ENCODE data around the gene SPIRE1. TPM values are rescaled to one million over a fixed set of nuclear protein-coding genes. Genes with fewer than 3 reads are reported as not detected.

Gene SPIRE1
- total RNA-seq, 1 donor from 2014 or later: 47.0 TPM

- TF ChIP-seq, protein P1, sequence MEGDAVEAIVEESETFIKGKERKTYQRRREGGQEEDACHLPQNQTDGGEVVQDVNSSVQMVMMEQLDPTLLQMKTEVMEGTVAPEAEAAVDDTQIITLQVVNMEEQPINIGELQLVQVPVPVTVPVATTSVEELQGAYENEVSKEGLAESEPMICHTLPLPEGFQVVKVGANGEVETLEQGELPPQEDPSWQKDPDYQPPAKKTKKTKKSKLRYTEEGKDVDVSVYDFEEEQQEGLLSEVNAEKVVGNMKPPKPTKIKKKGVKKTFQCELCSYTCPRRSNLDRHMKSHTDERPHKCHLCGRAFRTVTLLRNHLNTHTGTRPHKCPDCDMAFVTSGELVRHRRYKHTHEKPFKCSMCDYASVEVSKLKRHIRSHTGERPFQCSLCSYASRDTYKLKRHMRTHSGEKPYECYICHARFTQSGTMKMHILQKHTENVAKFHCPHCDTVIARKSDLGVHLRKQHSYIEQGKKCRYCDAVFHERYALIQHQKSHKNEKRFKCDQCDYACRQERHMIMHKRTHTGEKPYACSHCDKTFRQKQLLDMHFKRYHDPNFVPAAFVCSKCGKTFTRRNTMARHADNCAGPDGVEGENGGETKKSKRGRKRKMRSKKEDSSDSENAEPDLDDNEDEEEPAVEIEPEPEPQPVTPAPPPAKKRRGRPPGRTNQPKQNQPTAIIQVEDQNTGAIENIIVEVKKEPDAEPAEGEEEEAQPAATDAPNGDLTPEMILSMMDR (IDR thresholded peaks at IDR 0.05): no peak
- H3K27me3 Mint-ChIP-seq (ENCODE audit: unreplicated experiment): no peaks in the 10 kb centered on the region
- H3K4me3 Mint-ChIP-seq (ENCODE audit: unreplicated experiment): no peak overlapping the region
- no peaks in the 10 kb centered on the region for H3K36me3 Mint-ChIP-seq (ENCODE audit: unreplicated experiment)
- no peaks in the 10 kb centered on the region for H3K9me3 Mint-ChIP-seq (ENCODE audit: unreplicated experiment)
- DNase-seq (ENCODE audit: extremely low spot score, unreplicated experiment): no peak
- peak overlapping the region; percentile 85 for H3K27ac Mint-ChIP-seq (ENCODE audit: unreplicated experiment)
- H3K4me1 Mint-ChIP-seq (ENCODE audit: unreplicated experiment): peaks cover 39% of the 10 kb centered on the region
These were observed 254.1 kb downstream of the SPIRE1 start for GRCh38 chr18:12403601-12404506.

DNA sequence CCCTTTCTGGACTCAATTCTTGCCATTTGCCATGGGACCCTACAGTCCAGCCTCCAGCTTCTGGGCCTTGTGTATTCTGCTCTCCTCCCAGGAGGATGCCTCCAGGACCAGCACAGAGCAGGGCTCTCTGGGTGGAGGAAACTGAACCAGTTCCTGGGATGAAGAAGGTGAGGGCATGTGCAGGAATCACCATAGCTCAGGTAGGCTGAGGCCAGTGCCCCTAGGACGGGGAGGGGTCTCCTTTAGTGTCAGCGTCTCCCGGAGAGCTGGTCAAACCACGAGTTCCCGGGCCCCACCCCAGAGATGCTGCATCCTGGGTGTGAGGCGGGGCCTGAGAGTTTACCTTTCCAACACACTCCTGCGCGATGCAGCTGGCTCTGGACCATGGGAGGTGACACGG is 256.0 kb downstream of the SPIRE1 start:
- Mint-ChIP-seq H3K27ac (ENCODE audit: unreplicated experiment) (no peak overlapping the region), H3K9me3 (ENCODE audit: unreplicated experiment) (no peaks in the 10 kb centered on the region), H3K36me3 (ENCODE audit: unreplicated experiment) (no peaks in the 10 kb centered on the region), H3K4me1 (ENCODE audit: unreplicated experiment) (peaks cover 28% of the 10 kb centered on the region), H3K4me3 (ENCODE audit: unreplicated experiment) (no peak overlapping the region), H3K27me3 (ENCODE audit: unreplicated experiment) (no peaks in the 10 kb centered on the region)
- DNase-seq (ENCODE audit: extremely low spot score, unreplicated experiment): no peak
- TF ChIP-seq, protein P1 (IDR thresholded peaks at IDR 0.05): no peak

GRCh38 chr18:12399231-12399630 is 258.7 kb downstream of the SPIRE1 start:
- Mint-ChIP-seq H3K4me3 (ENCODE audit: unreplicated experiment) (no peak overlapping the region), H3K36me3 (ENCODE audit: unreplicated experiment) (no peaks in the 10 kb centered on the region), H3K9me3 (ENCODE audit: unreplicated experiment) (no peaks in the 10 kb centered on the region), H3K27ac (ENCODE audit: unreplicated experiment) (no peak overlapping the region), H3K27me3 (ENCODE audit: unreplicated experiment) (no peaks in the 10 kb centered on the region), H3K4me1 (ENCODE audit: unreplicated experiment) (peaks cover 21% of the 10 kb centered on the region)
- TF ChIP-seq, protein P1 (IDR thresholded peaks at IDR 0.05): no peak
- DNase-seq (ENCODE audit: extremely low spot score, unreplicated experiment): no peak

- Mint-ChIP-seq H3K4me1 (ENCODE audit: unreplicated experiment) (peaks cover 15% of the 10 kb centered on the region), H3K27ac (ENCODE audit: unreplicated experiment) (no peak overlapping the region), H3K27me3 (ENCODE audit: unreplicated experiment) (no peaks in the 10 kb centered on the region), H3K36me3 (ENCODE audit: unreplicated experiment) (no peaks in the 10 kb centered on the region), H3K4me3 (ENCODE audit: unreplicated experiment) (no peak overlapping the region), H3K9me3 (ENCODE audit: unreplicated experiment) (no peaks in the 10 kb centered on the region)
- no peak for DNase-seq (ENCODE audit: extremely low spot score, unreplicated experiment)
- TF ChIP-seq, protein P1 (IDR thresholded peaks at IDR 0.05): no peak
These were observed 259.3 kb downstream of the SPIRE1 start for GRCh38 chr18:12398625-12399024.

GRCh38 chr18:12397793-12398192 is 260.1 kb downstream of the SPIRE1 start:
- Mint-ChIP-seq H3K9me3 (ENCODE audit: unreplicated experiment) (no peaks in the 10 kb centered on the region), H3K4me3 (ENCODE audit: unreplicated experiment) (no peak overlapping the region), H3K4me1 (ENCODE audit: unreplicated experiment) (peaks cover 10% of the 10 kb centered on the region), H3K27me3 (ENCODE audit: unreplicated experiment) (no peaks in the 10 kb centered on the region), H3K27ac (ENCODE audit: unreplicated experiment) (no peak overlapping the region), H3K36me3 (ENCODE audit: unreplicated experiment) (no peaks in the 10 kb centered on the region)
- TF ChIP-seq, protein P1 (IDR thresholded peaks at IDR 0.05): no peak
- DNase-seq (ENCODE audit: extremely low spot score, unreplicated experiment): no peak

Measured in osteocyte (in vitro differentiated cells).